Pancreas (tissue), 10 donors: Measurements from ENCODE around the gene ENPP3. TPM values are rescaled to one million over a fixed set of nuclear protein-coding genes. Genes with fewer than 3 reads are reported as not detected.

Experiments used
- ATAC-seq, 4 donors: fragments of 200-7000 bp; cut with Tn5 transposase; one replicate each; pipeline versions ENCODE4 v1.8.0 to v1.9.1; 2020; ENCODE audit warnings: mild to moderate bottlenecking in 4 of 4, moderate library complexity in 4 of 4
- DNase-seq, 6 donors: peaks; one replicate each; pipeline ENCODE4 v3.0.0-alpha.2; 2020
- FAIRE-seq: peaks from 2 replicates; lab custom pipeline; 2012; peaks lifted over from hg19 to GRCh38; lab: Jason Lieb, UNC
- H3K27ac ChIP-seq, 4 donors: fragments of 200-600 bp; sonication (generic); 1 replicate in 3 of 4; 2 replicates in 1 of 4; pipeline versions ENCODE4 v1.5.0 to v1.8.0; 2020
- H3K27me3 ChIP-seq, 4 donors: fragments of 200-600 bp; one replicate each; pipeline ENCODE4 v1.8.0; 2021
- H3K36me3 ChIP-seq, 3 donors: fragments of 200-600 bp; sonication (generic) in 1 of 3; one replicate each; pipeline versions ENCODE4 v1.5.0 to v1.8.0; 2020 to 2021
- H3K4me1 ChIP-seq, 3 donors: fragments of 200-600 bp; one replicate each; pipeline ENCODE4 v1.8.0; 2021
- H3K4me3 ChIP-seq, 4 donors: fragments of 200-600 bp; sonication (generic) in 2 of 4; one replicate each; pipeline versions ENCODE4 v1.5.0 to v1.8.0; 2020 to 2021
- H3K9me3 ChIP-seq, 4 donors: fragments of 200-600 bp; one replicate each; pipeline ENCODE4 v1.8.0; 2021
- WGBS, 2 donors: extraction: QIAGEN DNeasy Blood & Tissue Kit; methylation state at CpG; one replicate each; pipeline ENCODE4 v1.1.7; 2013; 5-methylcytosine and 5-hydroxymethylcytosine counted together
- intact Hi-C, 3 donors: fragments of 100-400 bp; cut with DNase I; formaldehyde crosslinking; loops; one replicate each; pipeline versions ENCODE4 v1.11.1 to v1.14.2; 2022
- polyA plus RNA-seq, 2 donors: library from polyadenylated mRNA; stranded (reverse); fragments of 200-250 nt; gene quantifications; one replicate each; pipeline ENCODE4 v1.2.3, GENCODE V29; 2013
- total RNA-seq, 6 donors: library from RNA; stranded (reverse); fragmentation: NEBNext Ultra II Directional in 4 of 6; extraction: Animal tissue kit (Norgen Biotek cat#: 25700) in 4 of 6; gene quantifications; one replicate each; pipeline versions ENCODE4 v1.2.1 to v1.2.4, GENCODE V29; 2021 to 2023
- TF ChIP-seq, protein P1 (sequence below), 4 donors: fragments of 200-600 bp; sonication (generic) in 3 of 4; IDR thresholded peaks; one replicate each; pipeline versions ENCODE4 v1.5.0 to v1.8.0; 2021; ENCODE audit warnings: antibody characterized with exemption in 4 of 4
- donor health status: healthy with polysubstance abuse.
- donor health status: DM: no; HTN: no; CAD: no; lungs with moderate emphysema.
- donor health status: DM: no; HTN: no; CAD: no.
- donor health status: control.
- donor health status: control.
- donor health status: Bipolar disorder and iron deficiency.
- donor health status: DM: yes; HTN: yes; CAD: no.
- donor health status: DM: no; HTN: no; CAD: no.
- donor health status: DM: no; HTN: no; CAD: no.
- donor health status: DM: yes; HTN: yes; CAD: no.

Gene ENPP3
- total RNA-seq (under 1 TPM in 3 of 6 donors, not detected in 3; 0.09 to 0.38 (median 0.13) TPM), polyA plus RNA-seq (under 1 TPM; 0.07 to 0.23 TPM)

DNA sequence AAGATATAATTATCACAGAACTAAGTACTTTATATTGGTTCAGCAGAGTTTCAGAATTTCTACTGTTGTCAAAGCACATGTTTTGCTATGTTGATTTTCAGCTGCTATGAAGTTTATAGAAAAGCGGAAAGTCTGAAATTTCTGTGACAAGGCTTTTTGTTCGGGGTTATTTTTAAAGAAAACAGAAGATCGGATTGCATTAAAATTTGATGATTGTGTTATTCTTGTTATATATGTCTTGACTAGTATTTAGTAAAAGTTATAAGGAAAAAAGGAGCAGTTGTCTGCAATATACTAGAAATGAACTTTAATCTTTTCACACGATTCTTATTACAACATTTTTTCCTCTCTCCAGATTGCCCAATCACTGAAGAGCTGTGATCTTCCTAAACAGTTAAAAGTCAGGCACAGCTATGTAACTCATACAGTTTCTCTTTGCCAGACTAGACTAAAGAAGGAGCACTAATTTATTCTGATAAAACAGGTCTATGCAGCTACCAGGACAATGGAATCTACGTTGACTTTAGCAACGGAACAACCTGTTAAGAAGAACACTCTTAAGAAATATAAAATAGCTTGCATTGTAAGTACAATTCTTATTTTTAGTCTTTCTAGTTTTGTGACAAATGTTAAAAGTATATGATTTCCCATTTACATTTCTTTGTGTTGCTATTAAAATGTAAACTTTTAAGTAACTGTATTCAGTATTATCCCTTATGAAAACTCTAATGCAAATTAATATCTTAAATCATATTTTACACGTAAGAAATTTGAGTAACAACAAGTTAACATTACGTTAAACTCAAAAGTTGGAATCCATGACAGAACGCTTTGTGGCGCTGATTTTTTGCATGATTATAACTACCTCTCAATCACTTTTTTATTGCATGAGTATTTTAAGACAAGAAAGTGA is at the start of gene ENPP3:
Gene ENPP3 (plus strand): TSS at position 423 of the 913 bp plus-strand sequence. CDS start 83 bp downstream, at position 506.
- Histone ChIP-seq H3K4me3 (no peak within 1 kb of the TSS), H3K27me3 (no peaks in the 10 kb centered on the region), H3K36me3 (no peaks in the 10 kb centered on the region), H3K27ac (no peak within 1 kb of the TSS), H3K4me1 (no peaks in the 10 kb centered on the region), H3K9me3 (no peaks in the 10 kb centered on the region)
- no peak for ATAC-seq
- intact Hi-C loops: no loop called here
- WGBS, 2 donors: 69 to 73% methylated on average over 10 of the region's 10 CpGs
- FAIRE-seq: peak; percentile 13
- TF ChIP-seq, protein P1, sequence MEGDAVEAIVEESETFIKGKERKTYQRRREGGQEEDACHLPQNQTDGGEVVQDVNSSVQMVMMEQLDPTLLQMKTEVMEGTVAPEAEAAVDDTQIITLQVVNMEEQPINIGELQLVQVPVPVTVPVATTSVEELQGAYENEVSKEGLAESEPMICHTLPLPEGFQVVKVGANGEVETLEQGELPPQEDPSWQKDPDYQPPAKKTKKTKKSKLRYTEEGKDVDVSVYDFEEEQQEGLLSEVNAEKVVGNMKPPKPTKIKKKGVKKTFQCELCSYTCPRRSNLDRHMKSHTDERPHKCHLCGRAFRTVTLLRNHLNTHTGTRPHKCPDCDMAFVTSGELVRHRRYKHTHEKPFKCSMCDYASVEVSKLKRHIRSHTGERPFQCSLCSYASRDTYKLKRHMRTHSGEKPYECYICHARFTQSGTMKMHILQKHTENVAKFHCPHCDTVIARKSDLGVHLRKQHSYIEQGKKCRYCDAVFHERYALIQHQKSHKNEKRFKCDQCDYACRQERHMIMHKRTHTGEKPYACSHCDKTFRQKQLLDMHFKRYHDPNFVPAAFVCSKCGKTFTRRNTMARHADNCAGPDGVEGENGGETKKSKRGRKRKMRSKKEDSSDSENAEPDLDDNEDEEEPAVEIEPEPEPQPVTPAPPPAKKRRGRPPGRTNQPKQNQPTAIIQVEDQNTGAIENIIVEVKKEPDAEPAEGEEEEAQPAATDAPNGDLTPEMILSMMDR (IDR thresholded peaks at IDR 0.05): no peak
- no peak for DNase-seq

DNA sequence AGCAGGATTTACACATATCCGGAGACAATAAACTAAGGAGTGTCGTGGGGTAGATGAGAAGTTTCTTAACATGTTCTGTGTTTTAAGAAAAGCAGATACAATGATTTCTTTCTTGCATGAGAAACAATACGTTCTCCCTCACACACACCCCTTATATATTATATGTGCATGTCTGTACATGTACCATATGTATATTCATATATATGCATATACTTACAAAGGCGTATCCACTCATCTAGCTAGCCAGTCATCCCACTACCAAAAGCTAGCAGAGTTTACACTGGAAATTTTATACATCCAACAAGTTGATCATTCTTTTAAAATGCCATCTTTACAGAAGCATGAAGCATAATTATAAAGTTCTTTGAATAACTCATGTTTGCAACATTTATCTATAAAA is 49.2 kb upstream of the ENPP3 start:
- 94 to 99% methylated on average over 4 of the region's 4 CpGs for WGBS, 2 donors
- ATAC-seq: no peak
- FAIRE-seq: no peak
- Histone ChIP-seq H3K4me1 (no peaks in the 10 kb centered on the region), H3K36me3 (peaks cover 0 to 72% (median 25%) of the 10 kb centered on the region in 3 donors), H3K27ac (no peak overlapping the region), H3K27me3 (no peaks in the 10 kb centered on the region), H3K4me3 (no peak overlapping the region), H3K9me3 (no peaks in the 10 kb centered on the region)
- no peak for DNase-seq
- TF ChIP-seq, protein P1 (IDR thresholded peaks at IDR 0.05): no peak
- intact Hi-C loops: no loop called here

DNA sequence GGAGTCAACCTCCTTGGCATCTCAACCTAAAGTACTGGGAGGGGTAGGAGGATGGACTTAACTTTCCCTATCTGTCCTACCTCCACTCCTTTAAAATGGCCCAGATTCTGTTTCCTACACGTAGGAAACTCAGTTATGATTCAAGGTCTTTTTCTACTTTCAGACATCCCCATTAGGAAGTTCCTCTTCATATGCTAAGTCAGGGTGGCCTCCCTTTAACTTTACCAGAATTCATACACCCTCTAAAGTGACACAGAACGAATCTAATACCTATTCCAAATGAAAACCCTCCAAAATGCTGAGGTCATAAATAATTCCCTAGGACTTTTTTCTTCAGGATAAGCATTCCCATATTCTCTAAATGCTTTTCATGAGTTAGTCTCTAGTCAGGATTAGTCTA is 48.5 kb upstream of the ENPP3 start:
- FAIRE-seq (no peak), ATAC-seq (no peak)
- WGBS, 2 donors: 74 to 78% methylated on average over 2 of the region's 2 CpGs

DNA sequence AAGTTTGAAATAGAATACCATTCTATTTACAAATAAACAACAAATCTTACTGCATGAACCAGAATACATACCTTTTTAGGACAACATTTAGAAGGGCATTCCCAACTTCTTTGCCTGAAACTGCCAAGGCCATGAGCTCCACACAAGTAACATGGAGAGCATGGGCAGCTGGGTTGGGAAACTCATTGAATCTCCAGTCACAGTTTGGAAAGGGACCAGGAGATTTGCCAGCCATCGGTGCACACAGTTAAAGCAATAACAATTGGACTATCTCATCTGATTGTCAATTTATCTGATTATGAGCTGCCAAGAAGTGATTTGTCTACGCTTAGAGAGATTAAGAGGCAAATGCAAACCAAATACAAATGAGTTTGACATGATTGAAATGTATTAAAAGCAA is 44.2 kb upstream of the ENPP3 start:
- no peaks in the 10 kb centered on the region for H3K4me1 ChIP-seq
- H3K27ac ChIP-seq: no peak overlapping the region
- H3K9me3 ChIP-seq: no peaks in the 10 kb centered on the region
- DNase-seq (no peak), ATAC-seq (no peak), FAIRE-seq (no peak)
- TF ChIP-seq, protein P1 (IDR thresholded peaks at IDR 0.05): no peak
- no peak overlapping the region for H3K4me3 ChIP-seq
- no peaks in the 10 kb centered on the region for H3K27me3 ChIP-seq
- WGBS, 2 donors: 70 to 73% methylated on average over 2 of the region's 2 CpGs
- peaks cover 0 to 84% (median 35%) of the 10 kb centered on the region in 3 donors for H3K36me3 ChIP-seq
- intact Hi-C loops: no loop called here

More for the DNA sequence above, 48.5 kb upstream of the ENPP3 start:
- Histone ChIP-seq H3K4me1 (no peaks in the 10 kb centered on the region), H3K36me3 (peaks cover 0 to 76% (median 25%) of the 10 kb centered on the region in 3 donors), H3K27me3 (no peaks in the 10 kb centered on the region), H3K27ac (no peak overlapping the region), H3K4me3 (no peak overlapping the region), H3K9me3 (no peaks in the 10 kb centered on the region)
- TF ChIP-seq, protein P1 (IDR thresholded peaks at IDR 0.05): no peak
- no peak for DNase-seq
- intact Hi-C loops: no loop called here

DNA sequence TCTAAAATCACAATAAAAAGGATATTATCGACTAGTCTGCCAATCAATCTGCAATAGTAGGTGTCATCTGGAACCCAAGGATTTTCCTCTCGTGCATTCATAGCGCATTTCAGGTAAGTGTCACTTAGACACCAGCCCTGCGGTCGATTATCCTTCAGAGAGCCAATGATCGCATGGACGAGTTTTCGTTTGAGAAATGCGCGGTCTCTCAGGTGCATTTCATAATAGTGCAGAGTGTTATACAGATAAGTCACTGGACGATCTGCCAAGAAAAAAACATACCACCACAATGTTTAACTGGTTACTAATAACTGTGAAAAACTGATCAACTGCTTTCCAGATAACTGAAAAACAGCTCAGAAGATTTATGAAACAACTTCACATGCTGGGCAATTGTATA is 43.0 kb upstream of the ENPP3 start:
- H3K4me1 ChIP-seq: no peaks in the 10 kb centered on the region
- TF ChIP-seq, protein P1 (IDR thresholded peaks at IDR 0.05): no peak
- peaks cover 0 to 73% (median 34%) of the 10 kb centered on the region in 3 donors for H3K36me3 ChIP-seq
- DNase-seq (no peak), FAIRE-seq (no peak), ATAC-seq (no peak)
- WGBS, 2 donors: 87 to 88% methylated on average over 11 of the region's 11 CpGs
- H3K9me3 ChIP-seq: no peaks in the 10 kb centered on the region
- no peaks in the 10 kb centered on the region for H3K27me3 ChIP-seq
- intact Hi-C loops: no loop called here
- H3K27ac ChIP-seq: no peak overlapping the region
- H3K4me3 ChIP-seq: no peak overlapping the region
